Stimulated activated CD8-positive, alpha-beta memory T cell treated with anti-CD3 and anti-CD28 coated beads, Interleukin-4, amount 100 ng/mL, for 48 hours (primary cell): ENCODE data around the gene TRDN.
A peak's percentile ranks its signal among the peaks of the same experiment; 100 is the strongest.
"Not testable (repeated sequence)": the region's sequence is repeated elsewhere in the genome, so short reads cannot be mapped to it uniquely, and the experiment has no call there.

Experiments
- DNase-seq: peaks from one replicate; pipeline ENCODE4 v3.0.0-alpha.2; 2020

Gene TRDN

GRCh38 chr6:123489589-123489988 is 147.2 kb downstream of the TRDN start:
- no peak for DNase-seq

GRCh38 chr6:123480986-123481385 is 155.8 kb downstream of the TRDN start:
- DNase-seq = no peak

- not testable (repeated sequence) for DNase-seq
Measured at GRCh38 chr6:123472025-123472702, 164.6 kb downstream of the TRDN start.

- no peak for DNase-seq
Measured at GRCh38 chr6:123467392-123467791, 169.4 kb downstream of the TRDN start.

GRCh38 chr6:123462152-123462551 is 174.6 kb downstream of the TRDN start:
- no peak for DNase-seq

- DNase-seq = no peak
Measured at GRCh38 chr6:123458218-123458617, 178.5 kb downstream of the TRDN start.

- DNase-seq = no peak
Measured at GRCh38 chr6:123456836-123457235, 179.9 kb downstream of the TRDN start.

GRCh38 chr6:123454448-123454847 is 182.3 kb downstream of the TRDN start:
- no peak for DNase-seq

GRCh38 chr6:123453071-123453470 is 183.7 kb downstream of the TRDN start:
- not testable (repeated sequence) for DNase-seq

- DNase-seq = no peak
Measured at GRCh38 chr6:123448306-123448884, 188.4 kb downstream of the TRDN start.

- no peak for DNase-seq
Measured at GRCh38 chr6:123447315-123447937, 189.3 kb downstream of the TRDN start.

- DNase-seq = no peak
Measured at GRCh38 chr6:123439371-123439770, 197.4 kb downstream of the TRDN start.

- no peak for DNase-seq
Measured at GRCh38 chr6:123434186-123434585, 202.6 kb downstream of the TRDN start.

GRCh38 chr6:123430970-123431369 is 205.8 kb downstream of the TRDN start:
- DNase-seq = no peak

- no peak for DNase-seq
Measured at GRCh38 chr6:123427008-123427407, 209.7 kb downstream of the TRDN start.

GRCh38 chr6:123423130-123423529 is 213.6 kb downstream of the TRDN start:
- no peak for DNase-seq

- no peak for DNase-seq
Measured at GRCh38 chr6:123420512-123420911, 216.2 kb downstream of the TRDN start.

GRCh38 chr6:123418071-123418470 is 218.7 kb downstream of the TRDN start:
- DNase-seq = no peak

GRCh38 chr6:123417535-123417934 is 219.2 kb downstream of the TRDN start:
- no peak for DNase-seq

- peak; percentile 48 for DNase-seq
Measured at GRCh38 chr6:123415844-123416468, 220.8 kb downstream of the TRDN start.

GRCh38 chr6:123404975-123405374 is 231.8 kb downstream of the TRDN start:
- no peak for DNase-seq

- DNase-seq = no peak
Measured at GRCh38 chr6:123402052-123402451, 234.7 kb downstream of the TRDN start.

GRCh38 chr6:123398072-123398471 is 238.7 kb downstream of the TRDN start:
- no peak for DNase-seq

GRCh38 chr6:123393331-123393730 is 243.4 kb downstream of the TRDN start:
- no peak for DNase-seq
